WERI-Rb-1 (cell line): ENCODE data around the gene GRHL3.
"Not testable (repeated sequence)": the region's sequence is repeated elsewhere in the genome, so short reads cannot be mapped to it uniquely, and the experiment has no call there.

ENCODE experiments used
- DNase-seq: peaks from one replicate; pipeline ENCODE4 v3.0.0-alpha.2; 2020
- H3K27ac ChIP-seq: fragments of 250-450 bp; sonication (Bioruptor Pico); 2 replicates; pipeline ENCODE4 v1.5.1; 2020; ENCODE audit warnings: mild to moderate bottlenecking, moderate library complexity
- H3K27me3 ChIP-seq: fragments of 250-450 bp; sonication (Bioruptor Pico); 2 replicates; pipeline ENCODE4 v1.5.1; 2021; ENCODE audit warnings: mild to moderate bottlenecking, low read depth, moderate library complexity; ENCODE audit not compliant: insufficient read depth, severe bottlenecking
- H3K36me3 ChIP-seq: fragments of 250-450 bp; sonication (Bioruptor Pico); 2 replicates; pipeline ENCODE4 v1.5.1; 2020; ENCODE audit warnings: mild to moderate bottlenecking, moderate library complexity
- H3K4me3 ChIP-seq: 2 replicates; pipeline ENCODE4 v1.5.1; 2011; ENCODE audit warnings: low read depth, mild to moderate bottlenecking, control low read depth, low read length
- H3K9me3 ChIP-seq: fragments of 250-450 bp; sonication (Bioruptor Pico); 2 replicates; pipeline ENCODE4 v1.5.1; 2021; ENCODE audit warnings: mild to moderate bottlenecking, moderate library complexity; ENCODE audit not compliant: severe bottlenecking
- CTCF ChIP-seq: IDR thresholded peaks from 2 replicates; pipeline ENCODE4 v1.5.1; 2011; ENCODE audit warnings: low read depth, mild to moderate bottlenecking, control low read depth, inconsistent platforms, low read length

GRHL3 gene

DNA sequence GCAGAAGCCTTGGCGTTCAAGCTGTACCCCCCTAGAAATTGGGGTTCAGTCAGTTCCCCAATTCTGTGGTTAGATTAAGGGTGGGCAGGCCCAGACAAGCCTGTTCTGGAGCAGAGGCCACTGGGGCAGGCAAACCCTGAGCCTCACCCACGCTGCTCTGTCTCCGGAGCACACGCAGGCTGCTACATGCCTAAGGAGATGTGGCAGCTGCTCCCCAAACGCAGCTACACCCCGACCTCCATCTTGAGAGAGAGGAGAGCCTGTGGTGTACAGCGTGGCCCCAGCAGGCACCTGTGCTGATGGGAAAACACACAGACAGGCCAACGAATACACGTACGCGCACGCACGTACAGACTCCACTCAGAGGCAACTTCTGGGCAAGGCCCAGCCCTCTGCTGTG is 33.9 kb upstream of the GRHL3 start:
- Histone ChIP-seq H3K27me3 (no peaks in the 10 kb centered on the region), H3K4me3 (no peak overlapping the region), H3K27ac (no peak overlapping the region), H3K9me3 (no peaks in the 10 kb centered on the region), H3K36me3 (no peaks in the 10 kb centered on the region)
- TF ChIP-seq CTCF, result no peak
- DNase-seq, result no peak

- no peaks in the 10 kb centered on the region for H3K27me3 ChIP-seq
- no peaks in the 10 kb centered on the region for H3K36me3 ChIP-seq
- H3K27ac ChIP-seq, result no peak overlapping the region
- TF ChIP-seq CTCF, result no peak
- H3K4me3 ChIP-seq, result no peak overlapping the region
- DNase-seq, result no peak
- no peaks in the 10 kb centered on the region for H3K9me3 ChIP-seq
Measured at GRCh38 chr1:24286246-24287010, 32.7 kb upstream of the GRHL3 start.

DNA sequence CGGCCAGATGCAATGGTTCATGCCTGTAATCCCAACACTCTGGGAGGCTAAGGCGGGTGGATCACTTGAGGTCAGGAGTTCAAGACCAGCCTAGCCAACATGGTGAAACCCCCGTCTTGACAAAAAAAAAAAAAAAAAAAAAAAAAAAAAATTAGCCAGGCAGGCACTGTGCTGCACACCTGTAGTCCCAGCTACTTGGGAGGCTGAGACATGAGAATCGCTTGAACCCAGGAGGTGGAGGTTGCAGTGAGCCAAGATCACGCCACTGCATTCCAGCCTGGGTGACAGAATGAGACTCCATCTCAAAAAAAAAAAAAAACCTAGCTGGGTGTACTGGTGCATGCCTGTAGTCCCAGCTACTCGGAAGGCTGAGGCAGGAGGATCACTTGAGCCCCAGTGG is 31.4 kb upstream of the GRHL3 start:
- not testable (repeated sequence) for H3K36me3 ChIP-seq, H3K27ac ChIP-seq, H3K9me3 ChIP-seq, H3K4me3 ChIP-seq, DNase-seq, H3K27me3 ChIP-seq

DNA sequence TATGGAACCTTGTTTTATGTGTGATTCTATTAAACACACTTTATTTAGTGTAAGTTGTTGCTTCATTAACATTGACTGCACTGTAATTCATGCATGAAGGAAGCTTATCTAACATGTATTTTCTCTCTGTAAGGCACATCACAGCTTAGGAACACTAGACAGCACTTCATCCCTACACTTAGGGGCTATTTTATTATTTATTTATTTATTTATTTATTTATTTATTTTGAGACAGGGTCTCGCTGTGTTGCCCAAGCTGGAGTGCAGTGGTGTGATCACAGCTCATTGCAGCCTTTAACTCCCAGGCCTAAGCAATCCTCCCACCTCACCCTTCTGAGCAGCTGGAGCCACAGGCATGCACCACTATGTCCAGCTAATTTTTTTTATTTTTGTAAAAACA is 30.7 kb upstream of the GRHL3 start:
- no peaks in the 10 kb centered on the region for H3K27me3 ChIP-seq
- DNase-seq, result no peak
- H3K4me3 ChIP-seq, result no peak overlapping the region
- no peak overlapping the region for H3K27ac ChIP-seq
- H3K9me3 ChIP-seq, result no peaks in the 10 kb centered on the region
- no peaks in the 10 kb centered on the region for H3K36me3 ChIP-seq
- TF ChIP-seq CTCF, result no peak

- H3K27ac ChIP-seq, result no peak overlapping the region
- no peak for TF ChIP-seq CTCF
- H3K4me3 ChIP-seq, result no peak overlapping the region
- DNase-seq, result no peak
- H3K36me3 ChIP-seq, result no peaks in the 10 kb centered on the region
- H3K27me3 ChIP-seq, result no peaks in the 10 kb centered on the region
- H3K9me3 ChIP-seq, result no peaks in the 10 kb centered on the region
Measured at GRCh38 chr1:24289937-24290595, 29.1 kb upstream of the GRHL3 start.

DNA sequence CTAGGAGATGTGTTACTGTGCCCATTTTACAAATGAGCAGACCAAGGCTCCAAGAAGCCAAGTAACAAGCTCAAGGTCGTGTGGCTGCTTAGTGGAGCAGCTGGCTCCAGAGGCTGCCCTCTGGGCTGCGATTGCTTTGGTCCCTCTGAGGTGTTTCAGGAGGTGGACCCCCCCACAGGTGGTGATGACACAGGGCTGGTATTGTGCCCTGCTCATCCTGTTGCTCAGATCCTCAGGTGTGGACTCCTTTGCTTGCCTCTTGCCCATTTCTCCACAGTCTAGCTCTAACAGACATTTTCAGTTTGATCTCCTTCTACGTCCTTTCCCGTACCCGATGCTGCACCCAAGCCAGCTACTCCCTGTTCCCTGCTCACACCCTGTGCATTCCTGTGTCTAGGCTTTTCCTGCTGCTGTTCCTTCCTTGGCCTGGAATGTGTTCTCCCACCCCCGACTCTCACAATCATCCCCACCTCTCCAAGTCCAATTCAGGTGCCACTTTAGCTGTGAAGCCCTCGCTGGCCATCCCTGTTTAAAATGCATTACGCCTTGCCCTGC is 28.1 kb upstream of the GRHL3 start:
- TF ChIP-seq CTCF, result no peak
- H3K9me3 ChIP-seq, result no peaks in the 10 kb centered on the region
- no peak overlapping the region for H3K4me3 ChIP-seq
- H3K27me3 ChIP-seq, result no peaks in the 10 kb centered on the region
- no peak for DNase-seq
- H3K27ac ChIP-seq, result no peak overlapping the region
- H3K36me3 ChIP-seq, result no peaks in the 10 kb centered on the region
